NCI-H128 (cell line): ENCODE measurements around the gene SEMA4G.
A peak's percentile ranks its signal among the peaks of the same experiment; 100 is the strongest.

Source experiments
- DNase-seq: peaks from one replicate; lab custom pipeline; 2025; ENCODE audit not compliant: unreplicated experiment; lab: John Stamatoyannopoulos, UW

SEMA4G gene

DNA sequence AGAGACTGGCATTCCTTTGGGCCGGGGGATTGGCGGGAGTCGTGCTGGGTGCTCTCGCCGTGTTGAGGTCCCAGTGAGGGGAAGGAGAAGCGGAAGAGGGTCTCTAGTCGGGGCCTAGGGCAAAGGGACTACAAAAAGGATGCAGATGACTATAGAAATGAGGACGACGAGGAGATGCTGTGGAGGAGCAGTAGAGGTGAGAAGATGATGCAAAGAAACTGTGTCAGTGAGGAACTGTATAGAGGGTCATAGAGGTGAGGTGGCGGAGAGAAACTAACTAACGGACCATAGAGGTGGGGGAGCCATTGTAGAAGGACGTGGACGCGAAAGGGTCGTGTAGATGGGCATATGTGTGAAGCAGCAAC is 18.4 kb downstream of the SEMA4G start:
- DNase-seq, result no peak

DNA sequence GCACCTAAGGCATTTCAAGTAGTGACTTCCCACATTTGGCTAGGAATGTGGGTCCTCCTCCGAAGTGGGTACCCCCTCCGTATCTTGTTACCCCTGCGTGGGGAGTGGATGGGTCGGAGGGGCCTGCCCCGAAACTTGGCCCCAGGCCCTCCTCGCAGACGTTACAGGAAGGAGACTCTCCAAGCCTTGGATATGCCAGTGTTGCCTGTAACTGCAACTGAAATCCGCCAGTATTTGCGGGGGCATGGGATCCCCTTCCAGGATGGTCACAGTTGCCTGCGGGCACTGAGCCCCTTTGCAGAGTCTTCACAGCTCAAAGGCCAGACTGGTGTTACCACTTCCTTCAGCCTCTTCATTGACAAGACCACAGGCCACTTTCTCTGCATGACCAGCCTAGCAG is 18.9 kb downstream of the SEMA4G start:
- DNase-seq, result no peak

DNA sequence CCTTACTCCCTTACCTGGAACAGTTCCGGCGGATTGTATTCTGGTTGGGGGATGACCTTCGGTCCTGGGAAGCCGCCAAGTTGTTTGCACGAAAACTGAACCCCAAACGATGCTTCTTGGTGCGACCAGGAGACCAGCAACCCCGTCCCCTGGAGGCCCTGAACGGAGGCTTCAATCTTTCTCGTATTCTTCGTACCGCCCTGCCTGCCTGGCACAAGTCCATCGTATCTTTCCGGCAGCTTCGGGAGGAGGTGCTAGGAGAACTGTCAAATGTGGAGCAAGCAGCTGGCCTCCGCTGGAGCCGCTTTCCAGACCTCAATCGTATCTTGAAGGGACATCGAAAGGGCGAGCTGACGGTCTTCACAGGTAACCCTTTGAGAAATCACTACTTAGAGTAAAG is 19.8 kb downstream of the SEMA4G start:
- DNase-seq, result no peak

DNA sequence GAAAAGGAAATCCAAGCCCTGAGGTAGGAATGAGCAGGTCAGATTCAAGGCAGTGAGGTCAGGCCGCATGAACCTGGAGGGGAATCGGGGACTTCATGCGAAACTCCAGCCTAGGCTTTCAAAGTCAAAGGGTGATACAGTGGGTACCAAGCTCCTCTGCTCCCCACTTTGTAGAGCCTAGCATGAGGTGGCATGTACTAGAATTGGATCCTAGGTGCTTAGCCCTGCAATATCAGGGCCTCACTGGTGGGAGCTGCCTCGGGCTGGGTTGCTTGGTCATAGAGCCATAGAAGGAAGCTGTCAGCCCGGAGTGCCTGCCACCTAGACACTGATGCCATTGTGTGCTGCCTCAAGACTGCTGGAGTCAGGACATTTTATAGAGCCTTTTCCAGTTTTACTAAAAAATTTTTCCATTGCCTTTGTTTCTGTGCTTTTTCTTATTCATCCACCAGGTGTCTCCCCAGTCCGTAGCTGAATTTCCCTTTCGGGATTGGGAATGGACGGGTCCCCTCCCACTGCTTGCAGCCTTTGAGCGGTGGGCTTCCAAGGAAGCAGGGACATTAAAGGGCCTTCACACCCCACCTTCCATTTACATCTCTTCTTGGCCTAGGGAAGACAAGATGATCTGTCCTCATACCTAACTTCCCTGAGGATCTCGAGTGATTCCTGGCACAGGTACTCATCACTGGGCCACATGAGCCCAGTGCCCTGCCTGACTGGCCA is 24.8 kb downstream of the SEMA4G start:
- no peak for DNase-seq

DNA sequence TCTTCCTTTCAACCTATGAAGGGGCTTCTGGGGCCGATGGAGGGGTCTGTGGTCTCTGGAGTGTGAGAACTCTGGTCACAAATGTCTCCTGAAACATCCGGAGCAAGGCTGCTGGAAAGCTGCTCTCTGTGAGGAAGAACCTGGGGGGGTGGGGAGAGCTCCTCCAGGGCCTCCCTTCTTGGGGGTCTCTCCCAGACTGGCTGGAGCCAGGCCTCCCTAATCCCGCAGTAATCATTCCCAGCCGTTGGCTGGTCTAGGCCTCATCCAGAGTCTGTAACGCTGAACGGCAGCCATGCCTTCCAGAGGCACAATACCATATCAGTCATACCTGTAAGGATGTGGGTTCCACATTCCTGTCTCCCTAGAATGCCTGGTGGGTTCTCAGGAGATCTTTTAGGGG is 25.9 kb downstream of the SEMA4G start:
- DNase-seq, result no peak

- no peak for DNase-seq
Measured at GRCh38 chr10:100996678-100997359, 27.5 kb downstream of the SEMA4G start.

- peak; percentile 38 for DNase-seq
Measured at GRCh38 chr10:100997360-100998182, 28.3 kb downstream of the SEMA4G start.

DNA sequence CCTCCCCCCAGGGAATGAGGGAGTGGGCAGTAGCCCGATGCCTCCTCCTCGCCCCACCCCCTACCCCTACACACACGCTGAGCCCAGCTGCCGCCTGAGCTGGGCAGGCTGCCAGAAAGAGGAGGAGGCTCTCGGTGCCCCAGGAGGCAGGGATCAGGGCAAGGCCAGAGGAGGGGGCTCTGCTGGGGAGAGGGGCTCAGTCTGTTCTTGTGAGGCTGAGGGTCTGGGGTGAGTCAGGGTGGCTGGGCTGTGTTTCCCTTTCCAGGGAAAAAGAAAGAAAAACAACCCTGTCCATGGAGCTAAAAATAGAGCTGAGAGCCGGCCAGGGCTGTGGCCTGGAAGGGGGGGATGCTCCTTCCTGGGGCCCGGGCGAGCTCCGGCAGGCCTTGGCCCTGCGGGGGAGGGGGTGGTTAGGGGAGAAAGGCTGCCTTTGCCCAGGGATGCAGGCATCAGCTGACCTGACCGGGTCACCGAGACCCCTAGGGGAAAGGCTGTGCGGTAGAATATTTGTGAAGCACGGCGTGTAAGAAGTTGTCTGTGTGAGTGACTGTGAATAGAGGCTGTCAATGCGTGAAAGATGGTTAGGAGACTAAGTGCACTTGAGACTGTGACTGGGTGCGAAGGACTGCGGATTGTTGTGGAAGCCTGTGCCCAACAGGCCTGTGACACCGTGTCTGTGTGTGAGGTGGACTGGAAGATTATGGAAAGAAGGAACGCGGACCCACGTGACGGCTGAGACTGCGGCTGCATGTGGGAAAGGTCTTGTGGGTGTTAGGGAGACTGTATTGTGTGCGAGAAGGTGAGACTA is 29.1 kb downstream of the SEMA4G start:
- peak; percentile 76 for DNase-seq

- peak; percentile 22 for DNase-seq
Measured at GRCh38 chr10:100998991-100999741, 29.9 kb downstream of the SEMA4G start.

GRCh38 chr10:100999742-101000126 is 30.4 kb downstream of the SEMA4G start, which contains the start of gene LZTS2:
Gene LZTS2, plus strand, starts transcription at chr10:100999808. Its CDS starts 2,731 bp downstream, at chr10:101002539.
- peak; percentile 13 for DNase-seq

GRCh38 chr10:101000127-101000914 is 31.0 kb downstream of the SEMA4G start:
- DNase-seq, result no peak

DNA sequence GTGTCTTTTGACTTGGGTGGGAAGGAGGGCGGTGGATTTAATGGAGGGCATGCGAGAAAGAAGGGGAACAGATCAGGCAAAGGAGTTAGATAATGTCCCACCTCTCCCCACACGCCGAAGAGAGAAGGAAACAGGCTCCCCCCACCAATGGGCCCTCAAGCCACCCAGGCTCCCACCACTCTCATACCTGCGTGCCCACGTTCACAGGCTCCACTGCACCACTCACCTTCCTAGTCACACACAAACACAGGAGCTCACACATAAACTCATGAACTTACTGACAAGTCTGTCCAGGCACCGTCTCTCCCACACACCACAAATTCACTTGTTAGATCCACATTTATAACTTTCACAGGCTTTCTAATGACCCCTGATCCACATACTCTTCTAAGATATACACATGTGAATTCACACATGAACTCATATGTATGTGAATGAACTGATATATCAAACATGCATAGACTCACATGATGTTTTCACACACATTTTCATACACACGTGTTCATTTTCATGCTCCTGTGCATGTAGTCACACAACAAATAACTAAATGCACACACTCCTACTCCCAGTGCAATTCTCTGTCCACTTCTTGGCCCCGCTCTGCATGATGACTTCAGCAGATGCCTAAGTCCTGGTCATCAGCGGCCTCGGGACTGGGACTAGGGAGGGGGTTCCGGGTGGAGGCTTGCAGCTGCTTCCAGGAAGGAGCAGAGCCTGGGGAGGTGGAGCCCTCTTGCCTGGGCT is 31.8 kb downstream of the SEMA4G start:
- DNase-seq, result no peak

DNA sequence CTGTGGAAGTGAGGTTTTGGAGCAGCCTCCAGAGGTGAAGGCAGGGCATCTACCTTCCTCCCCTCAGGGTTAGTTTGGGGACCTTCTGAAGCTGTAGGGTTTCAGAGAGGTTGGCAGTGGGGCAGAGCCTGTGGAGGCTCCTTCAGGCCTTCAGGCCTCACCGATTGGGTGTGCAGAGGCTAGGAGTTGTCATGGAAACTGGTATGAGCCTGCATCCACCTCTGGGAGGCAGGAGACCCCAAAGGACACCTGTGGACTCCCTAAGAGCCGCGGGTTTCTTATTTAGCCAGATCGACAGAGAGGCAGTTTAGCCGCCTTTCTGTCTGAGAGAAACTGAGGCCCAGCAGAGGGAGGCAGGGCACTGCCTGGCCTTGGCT is 32.3 kb downstream of the SEMA4G start:
- no peak for DNase-seq

- no peak for DNase-seq
Measured at GRCh38 chr10:101002456-101002855, 33.2 kb downstream of the SEMA4G start.

- no peak for DNase-seq
Measured at GRCh38 chr10:101003639-101004206, 34.4 kb downstream of the SEMA4G start.

DNA sequence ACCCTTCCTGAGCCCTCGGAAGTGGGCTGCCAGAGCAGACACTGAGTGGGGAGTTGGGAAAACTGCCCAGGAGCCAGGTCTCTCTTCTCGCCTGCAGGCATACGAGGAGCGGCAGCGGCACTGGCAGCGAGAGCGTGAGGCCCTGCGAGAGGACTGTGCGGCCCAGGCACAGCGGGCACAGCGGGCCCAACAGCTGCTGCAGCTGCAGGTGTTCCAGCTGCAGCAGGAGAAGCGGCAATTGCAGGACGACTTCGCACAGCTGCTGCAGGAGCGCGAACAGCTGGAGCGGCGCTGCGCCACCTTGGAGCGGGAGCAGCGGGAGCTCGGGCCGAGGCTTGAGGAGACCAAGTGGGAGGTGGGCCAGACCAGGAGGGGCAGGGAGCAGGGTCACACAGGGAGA is 36.1 kb downstream of the SEMA4G start:
- DNase-seq, result no peak

DNA sequence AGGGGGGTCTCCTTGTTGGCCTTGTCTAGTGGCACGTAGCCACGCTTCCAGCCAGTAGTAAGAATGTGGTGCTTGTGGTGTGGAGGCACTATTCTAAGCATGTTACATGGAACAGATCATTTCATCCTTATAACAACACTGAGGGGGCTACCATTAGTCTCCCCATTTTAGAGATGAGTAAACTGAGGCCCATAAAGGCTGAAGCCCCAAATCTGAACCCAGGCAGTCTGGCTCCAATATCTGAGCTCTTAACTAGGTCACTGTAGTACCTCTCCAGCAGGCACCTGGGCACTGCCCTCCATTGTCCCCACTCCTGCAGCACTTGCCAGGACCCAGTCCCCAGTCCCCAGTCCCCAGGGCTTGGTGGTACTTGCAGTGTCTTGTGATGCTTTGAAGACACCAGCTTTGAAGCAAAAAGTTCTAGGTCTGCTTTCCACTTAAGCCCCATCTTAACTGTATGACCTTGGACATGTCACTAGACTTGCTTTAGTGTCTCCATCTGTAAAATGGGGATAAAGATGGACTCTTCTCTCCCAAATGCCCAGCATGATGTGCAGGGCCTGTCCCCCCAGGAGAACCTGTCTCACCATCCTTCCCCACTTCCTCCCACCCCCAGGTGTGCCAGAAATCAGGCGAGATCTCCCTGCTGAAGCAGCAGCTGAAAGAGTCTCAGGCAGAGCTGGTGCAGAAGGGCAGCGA is 36.7 kb downstream of the SEMA4G start:
- no peak for DNase-seq

DNA sequence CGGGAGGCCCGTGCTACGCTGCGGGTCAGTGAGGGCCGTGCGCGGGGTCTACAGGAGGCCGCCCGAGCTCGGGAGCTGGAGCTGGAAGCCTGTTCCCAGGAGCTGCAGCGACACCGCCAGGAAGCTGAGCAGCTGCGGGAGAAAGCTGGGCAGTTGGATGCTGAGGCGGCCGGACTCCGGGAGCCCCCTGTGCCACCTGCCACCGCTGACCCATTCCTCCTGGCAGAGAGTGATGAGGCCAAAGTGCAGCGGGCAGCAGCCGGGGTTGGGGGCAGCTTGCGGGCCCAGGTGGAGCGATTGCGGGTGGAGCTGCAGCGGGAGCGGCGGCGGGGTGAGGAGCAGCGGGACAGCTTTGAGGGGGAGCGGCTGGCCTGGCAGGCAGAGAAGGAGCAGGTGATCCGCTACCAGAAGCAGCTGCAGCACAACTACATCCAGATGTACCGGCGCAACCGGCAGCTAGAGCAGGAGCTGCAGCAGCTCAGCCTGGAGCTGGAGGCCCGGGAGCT is 37.3 kb downstream of the SEMA4G start:
- no peak for DNase-seq
